Spleen (tissue), 11 donors: ENCODE data around the gene SOX6. TPM values are rescaled to one million over a fixed set of nuclear protein-coding genes. Genes with fewer than 3 reads are reported as not detected.

Experiments
- DNase-seq: peaks from one replicate; pipeline ENCODE4 v3.0.0-alpha.2; 2020
- H3K27ac ChIP-seq, 8 donors: fragments of 200-600 bp; sonication (generic) in 7 of 8; 1 replicate in 4 of 8; 2 replicates in 4 of 8; pipeline versions ENCODE4 v1.5.0 to v1.8.0; 2016 to 2021; ENCODE audit warnings: inconsistent platforms in 4 of 8, mild to moderate bottlenecking in 4 of 8, moderate library complexity in 1 of 8
- H3K27me3 ChIP-seq, 7 donors: fragments of 200-600 bp; sonication (generic) in 6 of 7; replicated peaks in 1 of 7; 1 replicate in 4 of 7; 2 replicates in 3 of 7; pipeline versions ENCODE4 v1.5.0 to v1.8.0; 2016 to 2021; ENCODE audit warnings: inconsistent platforms in 3 of 7, mild to moderate bottlenecking in 1 of 7
- H3K36me3 ChIP-seq, 6 donors: fragments of 200-600 bp; sonication (generic) in 5 of 6; 1 replicate in 4 of 6; 2 replicates in 2 of 6; pipeline versions ENCODE4 v1.5.0 to v1.8.0; 2016 to 2021; ENCODE audit warnings: inconsistent platforms in 2 of 6
- H3K4me1 ChIP-seq, 6 donors: fragments of 200-600 bp; sonication (generic) in 5 of 6; 1 replicate in 3 of 6; 2 replicates in 3 of 6; pipeline versions ENCODE4 v1.5.0 to v1.8.0; 2016 to 2021; ENCODE audit warnings: inconsistent platforms in 3 of 6
- H3K4me3 ChIP-seq, 8 donors: fragments of 200-600 bp; sonication (generic) in 7 of 8; 1 replicate in 4 of 8; 2 replicates in 4 of 8; pipeline versions ENCODE4 v1.5.0 to v1.8.0; 2016 to 2021; ENCODE audit warnings: inconsistent platforms in 4 of 8, mild to moderate bottlenecking in 4 of 8, moderate library complexity in 2 of 8
- H3K9me3 ChIP-seq, 8 donors: fragments of 200-600 bp; sonication (generic) in 7 of 8; 1 replicate in 4 of 8; 2 replicates in 4 of 8; pipeline versions ENCODE4 v1.5.0 to v1.8.0; 2016 to 2021; ENCODE audit warnings: inconsistent platforms in 4 of 8
- POLR2A ChIP-seq, 3 donors: fragments of 450-650 bp; IDR thresholded peaks; one replicate each; pipeline ENCODE4 v1.5.1; 2017; ENCODE audit warnings: antibody characterized with exemption in 3 of 3, mild to moderate bottlenecking in 1 of 3
- POLR2AphosphoS5 ChIP-seq, 3 donors: sonication (generic); formaldehyde crosslinking; IDR thresholded peaks; one replicate each; pipeline ENCODE4 v1.5.1; 2017; ENCODE audit warnings: antibody characterized with exemption in 3 of 3
- WGBS, 5 donors: extraction: QIAGEN DNeasy Blood & Tissue Kit in 3 of 5; methylation state at CpG; one replicate each; pipeline versions ENCODE4 v1.1.5 to v1.1.7; 2013 to 2018; 5-methylcytosine and 5-hydroxymethylcytosine counted together
- intact Hi-C: fragments of 100-400 bp; cut with DNase I; formaldehyde crosslinking; loops from one replicate; pipeline ENCODE4 v1.15.0; 2023; ENCODE audit warnings: low total_unique reads
- polyA plus RNA-seq, 3 donors: library from polyadenylated mRNA; stranded (reverse); fragments of 200-250 nt; gene quantifications; one replicate each; pipeline ENCODE4 v1.2.1, GENCODE V29; 2013
- total RNA-seq, 7 donors: library from RNA; depleted of rRNA in 3 of 7; stranded (reverse); fragments of >200 nt in 3 of 7; fragmentation: NEBNext Ultra II Directional in 4 of 7; extraction: Animal tissue kit (Norgen Biotek cat#: 25700) in 4 of 7; gene quantifications; one replicate each; pipeline versions ENCODE4 v1.1.0 to v1.2.1, GENCODE V29; 2016 to 2021
- TF ChIP-seq, protein P1 (sequence below), 11 experiments: fragments of 200-600 bp in 7 of 11; fragments of 450-650 bp in 4 of 11; sonication (generic) in 4 of 11; IDR thresholded peaks in 8 of 11; conservative IDR thresholded peaks in 3 of 11; 1 replicate in 7 of 11; 2 replicates in 4 of 11; pipeline versions ENCODE4 v1.4.0 to v1.8.0; 2016 to 2021; ENCODE audit warnings: antibody characterized with exemption in 11 of 11, inconsistent platforms in 4 of 11, mild to moderate bottlenecking in 1 of 11
- donor health status: healthy with polysubstance abuse.
- donor health status: DM: no; HTN: no; CAD: no; lungs with moderate emphysema.
- donor health status: DM: no; HTN: no; CAD: no.
- donor health status: Bipolar disorder and iron deficiency.
- donor health status: healthy.
- donor health status: DM: no; HTN: no; CAD: no.
- donor health status: DM: yes; HTN: yes; CAD: no.

The SOX6 gene
- total and polyA plus RNA-seq, 10 donors: 0.11 to 12.4 (median 3.7) TPM

DNA sequence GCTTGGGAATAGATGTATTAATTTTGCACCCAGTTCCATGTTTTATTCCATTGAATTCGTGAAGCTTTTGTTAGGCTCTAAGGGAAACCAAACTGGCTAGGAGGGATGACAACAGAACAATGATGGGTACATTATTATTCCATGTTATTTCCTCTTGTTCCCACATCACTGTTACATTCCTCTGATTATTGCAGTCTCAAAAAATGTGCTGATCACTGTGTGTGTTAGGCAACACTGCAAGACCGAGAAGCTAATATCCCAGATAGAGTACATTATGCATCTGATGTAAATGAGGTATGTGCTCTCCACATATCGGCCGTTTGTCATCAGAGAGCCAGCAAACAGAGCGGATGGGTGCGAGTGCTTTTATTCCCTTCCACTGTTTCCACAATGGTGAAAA is 327.9 kb downstream of the SOX6 start:
- no peak for DNase-seq
- 86 to 97% (median 90%) methylated on average over 6 of the region's 6 CpGs for WGBS, 5 donors
- intact Hi-C loops: no loop called here

GRCh38 chr11:16027621-16028020 is 328.7 kb downstream of the SOX6 start:
- H3K36me3 ChIP-seq: no peaks in the 10 kb centered on the region
- H3K4me1 ChIP-seq: no peaks in the 10 kb centered on the region
- intact Hi-C loops: no loop called here
- no peaks in the 10 kb centered on the region for H3K9me3 ChIP-seq
- TF ChIP-seq POLR2AphosphoS5 (IDR thresholded peaks at IDR 0.05) (no peak), POLR2A (IDR thresholded peaks at IDR 0.05) (no peak)
- TF ChIP-seq, protein P1, sequence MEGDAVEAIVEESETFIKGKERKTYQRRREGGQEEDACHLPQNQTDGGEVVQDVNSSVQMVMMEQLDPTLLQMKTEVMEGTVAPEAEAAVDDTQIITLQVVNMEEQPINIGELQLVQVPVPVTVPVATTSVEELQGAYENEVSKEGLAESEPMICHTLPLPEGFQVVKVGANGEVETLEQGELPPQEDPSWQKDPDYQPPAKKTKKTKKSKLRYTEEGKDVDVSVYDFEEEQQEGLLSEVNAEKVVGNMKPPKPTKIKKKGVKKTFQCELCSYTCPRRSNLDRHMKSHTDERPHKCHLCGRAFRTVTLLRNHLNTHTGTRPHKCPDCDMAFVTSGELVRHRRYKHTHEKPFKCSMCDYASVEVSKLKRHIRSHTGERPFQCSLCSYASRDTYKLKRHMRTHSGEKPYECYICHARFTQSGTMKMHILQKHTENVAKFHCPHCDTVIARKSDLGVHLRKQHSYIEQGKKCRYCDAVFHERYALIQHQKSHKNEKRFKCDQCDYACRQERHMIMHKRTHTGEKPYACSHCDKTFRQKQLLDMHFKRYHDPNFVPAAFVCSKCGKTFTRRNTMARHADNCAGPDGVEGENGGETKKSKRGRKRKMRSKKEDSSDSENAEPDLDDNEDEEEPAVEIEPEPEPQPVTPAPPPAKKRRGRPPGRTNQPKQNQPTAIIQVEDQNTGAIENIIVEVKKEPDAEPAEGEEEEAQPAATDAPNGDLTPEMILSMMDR (IDR thresholded peaks at IDR 0.05 in 8 of 11, conservative IDR thresholded peaks at IDR 0.05 in 3 of 11): no peak
- no peak overlapping the region for H3K27ac ChIP-seq
- no peaks in the 10 kb centered on the region for H3K27me3 ChIP-seq
- no peak overlapping the region for H3K4me3 ChIP-seq
- WGBS, 5 donors: 78 to 91% (median 87%) methylated on average over 6 of the region's 6 CpGs
- DNase-seq: no peak

More for the DNA sequence above, 327.9 kb downstream of the SOX6 start:
- no peaks in the 10 kb centered on the region for H3K9me3 ChIP-seq
- H3K4me1 ChIP-seq: no peaks in the 10 kb centered on the region
- no peak overlapping the region for H3K4me3 ChIP-seq
- H3K27ac ChIP-seq: no peak overlapping the region
- no peaks in the 10 kb centered on the region for H3K36me3 ChIP-seq
- H3K27me3 ChIP-seq: no peaks in the 10 kb centered on the region
- no peak for TF ChIP-seq POLR2AphosphoS5 (IDR thresholded peaks at IDR 0.05)
- TF ChIP-seq POLR2A (IDR thresholded peaks at IDR 0.05): no peak
- TF ChIP-seq, protein P1 (IDR thresholded peaks at IDR 0.05 in 8 of 11, conservative IDR thresholded peaks at IDR 0.05 in 3 of 11): no peak

- no peak overlapping the region for H3K27ac ChIP-seq
- WGBS, 5 donors: 88 to 96% (median 92%) methylated on average over 2 of the region's 2 CpGs
- H3K9me3 ChIP-seq: no peaks in the 10 kb centered on the region
- H3K27me3 ChIP-seq: no peaks in the 10 kb centered on the region
- intact Hi-C loops: no loop called here
- H3K4me3 ChIP-seq: no peak overlapping the region
- no peaks in the 10 kb centered on the region for H3K4me1 ChIP-seq
- TF ChIP-seq, protein P1 (IDR thresholded peaks at IDR 0.05 in 8 of 11, conservative IDR thresholded peaks at IDR 0.05 in 3 of 11): no peak
- TF ChIP-seq POLR2AphosphoS5 (IDR thresholded peaks at IDR 0.05) (no peak), POLR2A (IDR thresholded peaks at IDR 0.05) (no peak)
- no peak for DNase-seq
- no peaks in the 10 kb centered on the region for H3K36me3 ChIP-seq
Measured at GRCh38 chr11:16026849-16027248, 329.5 kb downstream of the SOX6 start.

GRCh38 chr11:16018931-16019330 is 337.4 kb downstream of the SOX6 start:
- TF ChIP-seq POLR2AphosphoS5 (IDR thresholded peaks at IDR 0.05): no peak
- TF ChIP-seq, protein P1 (IDR thresholded peaks at IDR 0.05 in 8 of 11, conservative IDR thresholded peaks at IDR 0.05 in 3 of 11): no peak
- no peak for TF ChIP-seq POLR2A (IDR thresholded peaks at IDR 0.05)
- 89 to 95% (median 94%) methylated on average over 4 of the region's 4 CpGs for WGBS, 5 donors
- intact Hi-C loops: no loop called here
- Histone ChIP-seq H3K4me1 (no peaks in the 10 kb centered on the region), H3K4me3 (no peak overlapping the region), H3K36me3 (no peaks in the 10 kb centered on the region), H3K27me3 (no peaks in the 10 kb centered on the region), H3K27ac (no peak overlapping the region), H3K9me3 (no peaks in the 10 kb centered on the region)
- DNase-seq: no peak
